SK-N-MC (cell line): ENCODE results near the gene MRPL23.

ENCODE experiments used
- EZH2 ChIP-seq: fragments of 200-600 bp; sonication (generic); IDR thresholded peaks from one replicate; pipeline ENCODE4 v1.6.1; 2017; ENCODE audit warnings: antibody characterized with exemption
- FOXP2 ChIP-seq: optimal IDR thresholded peaks from 2 replicates; pipeline ENCODE3; 2011; ENCODE audit warnings: mild to moderate bottlenecking, moderate library complexity; ENCODE audit not compliant: insufficient read depth; ENCODE audit errors: extremely low read length, control extremely low read depth

DNA sequence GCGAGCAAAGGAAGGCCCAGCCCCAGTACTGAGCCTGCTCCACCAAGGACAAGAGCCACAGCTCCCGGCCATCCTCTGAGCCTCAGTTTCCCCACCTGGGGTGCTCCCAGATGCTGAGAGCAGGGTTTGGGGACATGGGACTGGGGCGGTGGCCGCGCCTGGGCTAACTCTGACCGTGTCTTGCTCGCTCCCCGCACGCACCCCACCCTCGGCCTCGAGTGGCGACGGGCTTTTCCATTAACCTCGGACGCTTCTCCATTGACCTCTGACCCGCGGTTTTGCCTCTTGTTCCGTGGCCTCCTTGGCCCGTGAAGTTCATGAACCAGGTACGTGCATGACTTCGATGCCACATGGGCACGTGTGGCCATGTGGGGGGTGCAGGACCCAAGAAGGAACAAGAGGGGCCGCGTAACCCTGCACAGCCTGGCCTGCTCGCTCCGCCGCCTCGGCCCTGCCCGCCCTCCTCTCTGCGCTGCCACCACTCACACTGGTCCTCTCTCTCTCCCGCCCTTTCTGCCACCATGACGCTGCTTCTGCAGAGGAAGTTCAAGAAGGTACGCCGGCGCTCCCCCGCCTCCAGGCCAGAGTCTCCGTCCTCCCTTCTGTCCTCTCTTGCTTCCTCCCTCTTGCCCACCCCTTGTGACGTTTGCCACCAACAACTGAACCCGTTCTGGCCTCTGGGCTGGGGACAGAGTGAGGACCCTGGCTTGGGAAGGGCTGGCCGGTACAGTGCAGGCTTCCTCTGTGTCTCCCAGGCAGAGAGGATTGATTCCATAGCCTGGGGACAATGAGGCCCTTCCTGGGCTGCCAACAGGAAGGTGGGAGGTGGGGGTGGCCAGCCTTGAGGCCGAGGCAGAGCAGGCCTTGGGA lies 20.7 kb upstream of the MRPL23 start:
- TF ChIP-seq EZH2 (no peak), FOXP2 (no peak)
